Stomach smooth muscle (tissue), 2 donors: Measurements from ENCODE around the gene TNRC6C.

ENCODE experiments used
- H3K27ac ChIP-seq: one replicate; pipeline ENCODE4 v1.7.0; 2013; ENCODE audit warnings: mild to moderate bottlenecking, low read length, inconsistent platforms
- H3K27me3 ChIP-seq, 2 donors: one replicate each; pipeline ENCODE4 v1.7.0; 2013; ENCODE audit warnings: low read length in 2 of 2; ENCODE audit not compliant: insufficient read depth in 2 of 2, control insufficient read depth in 1 of 2
- H3K36me3 ChIP-seq, 2 donors: one replicate each; pipeline ENCODE4 v1.7.0; 2013; ENCODE audit warnings: low read length in 2 of 2; ENCODE audit not compliant: control insufficient read depth in 2 of 2, insufficient read depth in 2 of 2
- H3K4me1 ChIP-seq: one replicate; pipeline ENCODE4 v1.7.0; 2013; ENCODE audit warnings: low read length; ENCODE audit not compliant: control insufficient read depth, insufficient read depth
- H3K4me3 ChIP-seq, 2 donors: one replicate each; pipeline ENCODE4 v1.7.0; 2013; ENCODE audit warnings: low read length in 2 of 2
- H3K9ac ChIP-seq, 2 donors: one replicate each; pipeline ENCODE4 v1.7.0; 2013; ENCODE audit warnings: low read length in 2 of 2, mild to moderate bottlenecking in 1 of 2
- H3K9me3 ChIP-seq, 2 donors: one replicate each; pipeline ENCODE4 v1.7.0; 2013; ENCODE audit warnings: low read length in 2 of 2; ENCODE audit not compliant: control insufficient read depth in 2 of 2
- donor health status: healthy.
- donor health status: Pancreatic carcinoma.

The TNRC6C gene

GRCh38 chr17:77923776-77924513, 34.6 kb upstream of the TNRC6C start:
- H3K27me3 ChIP-seq: peaks cover 0 to 2% of the 10 kb centered on the region in 2 donors
- H3K27ac ChIP-seq: no peak overlapping the region
- no peak overlapping the region for H3K9ac ChIP-seq
- peaks cover 0 to 3% of the 10 kb centered on the region in 2 donors for H3K9me3 ChIP-seq
- no peaks in the 10 kb centered on the region for H3K4me1 ChIP-seq
- H3K4me3 ChIP-seq: no peak overlapping the region
- no peaks in the 10 kb centered on the region for H3K36me3 ChIP-seq

GRCh38 chr17:77924757-77925336, 33.7 kb upstream of the TNRC6C start:
- Histone ChIP-seq H3K9me3 (peaks cover 0 to 3% of the 10 kb centered on the region in 2 donors), H3K4me1 (no peaks in the 10 kb centered on the region), H3K9ac (no peak overlapping the region), H3K4me3 (no peak overlapping the region), H3K27ac (no peak overlapping the region), H3K36me3 (no peaks in the 10 kb centered on the region), H3K27me3 (peaks cover 0 to 2% of the 10 kb centered on the region in 2 donors)

- Histone ChIP-seq H3K27ac (no peak overlapping the region), H3K9me3 (peaks cover 0 to 3% of the 10 kb centered on the region in 2 donors), H3K27me3 (peaks cover 0 to 2% of the 10 kb centered on the region in 2 donors), H3K4me1 (no peaks in the 10 kb centered on the region), H3K4me3 (no peak overlapping the region), H3K36me3 (no peaks in the 10 kb centered on the region), H3K9ac (no peak overlapping the region)
These were observed 32.5 kb upstream of the TNRC6C start for GRCh38 chr17:77925831-77926543.

GRCh38 chr17:77926981-77927380, 31.5 kb upstream of the TNRC6C start:
- H3K9ac ChIP-seq: no peak overlapping the region

GRCh38 chr17:77927777-77928518, 30.6 kb upstream of the TNRC6C start:
- H3K27me3 ChIP-seq: no peaks in the 10 kb centered on the region
- no peaks in the 10 kb centered on the region for H3K36me3 ChIP-seq
- H3K9me3 ChIP-seq: no peaks in the 10 kb centered on the region
- H3K27ac ChIP-seq: no peak overlapping the region
- H3K4me1 ChIP-seq: no peaks in the 10 kb centered on the region
- no peak overlapping the region for H3K9ac ChIP-seq
- no peak overlapping the region for H3K4me3 ChIP-seq

More at GRCh38 chr17:77926981-77927380, 31.5 kb upstream of the TNRC6C start:
- Histone ChIP-seq H3K4me3 (no peak overlapping the region), H3K9me3 (peaks cover 0 to under 1% of the 10 kb centered on the region in 2 donors), H3K27me3 (no peaks in the 10 kb centered on the region), H3K4me1 (no peaks in the 10 kb centered on the region), H3K27ac (no peak overlapping the region), H3K36me3 (no peaks in the 10 kb centered on the region)

GRCh38 chr17:77928519-77929179, 29.9 kb upstream of the TNRC6C start:
- no peaks in the 10 kb centered on the region for H3K9me3 ChIP-seq
- peaks cover 0 to 1% of the 10 kb centered on the region in 2 donors for H3K27me3 ChIP-seq
- H3K27ac ChIP-seq: no peak overlapping the region
- H3K36me3 ChIP-seq: no peaks in the 10 kb centered on the region
- no peaks in the 10 kb centered on the region for H3K4me1 ChIP-seq
- H3K9ac ChIP-seq: no peak overlapping the region
- H3K4me3 ChIP-seq: no peak overlapping the region

- Histone ChIP-seq H3K4me1 (no peaks in the 10 kb centered on the region), H3K9me3 (no peaks in the 10 kb centered on the region), H3K4me3 (no peak overlapping the region), H3K9ac (no peak overlapping the region), H3K36me3 (no peaks in the 10 kb centered on the region), H3K27ac (no peak overlapping the region), H3K27me3 (peaks cover 0 to 2% of the 10 kb centered on the region in 2 donors)
These were observed 29.3 kb upstream of the TNRC6C start for GRCh38 chr17:77929180-77929564.

- H3K27me3 ChIP-seq: peaks cover 0 to 2% of the 10 kb centered on the region in 2 donors
- no peaks in the 10 kb centered on the region for H3K36me3 ChIP-seq
- no peaks in the 10 kb centered on the region for H3K4me1 ChIP-seq
- no peak overlapping the region for H3K27ac ChIP-seq
- H3K9me3 ChIP-seq: no peaks in the 10 kb centered on the region
- no peak overlapping the region for H3K4me3 ChIP-seq
- H3K9ac ChIP-seq: no peak overlapping the region
These were observed 28.5 kb upstream of the TNRC6C start for GRCh38 chr17:77929871-77930436.

GRCh38 chr17:77930780-77931768, 27.4 kb upstream of the TNRC6C start:
- H3K36me3 ChIP-seq: no peaks in the 10 kb centered on the region
- H3K9me3 ChIP-seq: no peaks in the 10 kb centered on the region
- H3K4me1 ChIP-seq: no peaks in the 10 kb centered on the region
- H3K4me3 ChIP-seq: peak overlapping the region in 1 of 2 donors; percentile 15
- peaks cover 0 to 2% of the 10 kb centered on the region in 2 donors for H3K27me3 ChIP-seq
- no peak overlapping the region for H3K9ac ChIP-seq
- H3K27ac ChIP-seq: no peak overlapping the region
